Endothelial cell of umbilical vein (primary cell): Measurements from ENCODE around the gene JARID2. TPM values are rescaled to one million over a fixed set of nuclear protein-coding genes. Genes with fewer than 3 reads are reported as not detected.

Source experiments
- BruUV-seq: library from RNA; stranded (reverse); fragments of 400-500 nt; replicated peaks from 2 replicates; lab custom pipeline; 2021; lab: Mats Ljungman, UMichigan
- CTCF ChIA-PET: fragments of 300-600, 350-600 bp; sonication (Branson Sonifier 250); formaldehyde crosslinking; loops from one replicate; lab custom pipeline; 2021; ENCODE audit warnings: antibody characterized with exemption, inconsistent platforms; lab: Charles Lee
- POLR2A ChIA-PET: fragments of 300-600, 350-600 bp; sonication (Branson Sonifier 250); formaldehyde crosslinking; loops from one replicate; lab custom pipeline; 2021; ENCODE audit warnings: antibody characterized with exemption, inconsistent platforms; lab: Charles Lee
- DNase-seq: peaks from one replicate; pipeline ENCODE4 v3.0.0-alpha.2; 2011; ENCODE audit warnings: low read depth, low spot score
- FAIRE-seq: peaks from 2 replicates; lab custom pipeline; 2011; peaks lifted over from hg19 to GRCh38; lab: Jason Lieb, UNC
- H2AFZ ChIP-seq: 2 replicates; pipeline ENCODE4 v1.6.0; 2012; ENCODE audit warnings: low read depth, low read length, control low read depth, inconsistent platforms
- H3K27ac ChIP-seq: 2 replicates; pipeline ENCODE4 v1.5.1; 2011; ENCODE audit warnings: low read depth, mild to moderate bottlenecking, control low read depth, low read length, moderate library complexity; ENCODE audit not compliant: insufficient read depth
- H3K27me3 ChIP-seq, 2 experiments: 2 replicates each; pipeline versions ENCODE4 v1.6.0 to v1.6.1; 2011; ENCODE audit warnings: low read length in 2 of 2, mixed read lengths in 1 of 2; ENCODE audit not compliant: control insufficient read depth in 2 of 2, insufficient read depth in 2 of 2
- H3K36me3 ChIP-seq, 2 experiments: 2 replicates in 1 of 2; 3 replicates in 1 of 2; pipeline ENCODE4 v1.5.1; 2011; ENCODE audit warnings: low read length in 2 of 2, mild to moderate bottlenecking in 1 of 2, moderate library complexity in 1 of 2; ENCODE audit not compliant: control insufficient read depth in 2 of 2, insufficient read depth in 2 of 2; ENCODE audit errors: extremely low read depth in 1 of 2
- H3K4me1 ChIP-seq: 3 replicates; pipeline ENCODE4 v1.5.1; 2011; ENCODE audit warnings: mild to moderate bottlenecking, low read length; ENCODE audit not compliant: control insufficient read depth, insufficient read depth; ENCODE audit errors: extremely low read depth
- H3K4me2 ChIP-seq: 2 replicates; pipeline ENCODE4 v1.6.1; 2011; ENCODE audit warnings: low read length, control low read depth, mixed read lengths; ENCODE audit not compliant: insufficient read depth
- H3K4me3 ChIP-seq, 3 experiments: fragments of 200-600 bp in 1 of 3; sonication (generic), shearing (Covaris generic) in 1 of 3; replicated peaks in 1 of 3; 2 replicates each; pipeline ENCODE4 v1.5.1; 2011 to 2016; ENCODE audit warnings: control low read depth in 3 of 3, low read length in 3 of 3, mild to moderate bottlenecking in 2 of 3, inconsistent platforms in 1 of 3, low read depth in 1 of 3, moderate library complexity in 1 of 3; ENCODE audit not compliant: insufficient read depth in 1 of 3
- H3K79me2 ChIP-seq: 2 replicates; pipeline ENCODE4 v1.6.0; 2012; ENCODE audit warnings: low read length, inconsistent platforms; ENCODE audit not compliant: control insufficient read depth, insufficient read depth
- H3K9ac ChIP-seq: replicated peaks from 2 replicates; pipeline ENCODE3; 2011; ENCODE audit warnings: low read length, control low read depth; ENCODE audit not compliant: insufficient read depth; ENCODE audit errors: extremely low read depth
- H3K9me1 ChIP-seq: replicated peaks from 3 replicates; pipeline ENCODE4 v1.6.0; 2011; ENCODE audit warnings: mild to moderate bottlenecking, low read length; ENCODE audit not compliant: control insufficient read depth, insufficient read depth; ENCODE audit errors: extremely low read depth
- H3K9me3 ChIP-seq: replicated peaks from 2 replicates; pipeline ENCODE4 v1.5.1; 2012; ENCODE audit warnings: low read length, inconsistent platforms; ENCODE audit not compliant: control insufficient read depth, insufficient read depth
- H4K20me1 ChIP-seq: replicated peaks from 2 replicates; pipeline ENCODE3; 2011; ENCODE audit warnings: mild to moderate bottlenecking, low read length; ENCODE audit not compliant: control insufficient read depth, insufficient read depth; ENCODE audit errors: extremely low read depth
- CTCF ChIP-seq, 2 donors: IDR thresholded peaks; 1 replicate in 1 of 2; 2 replicates in 1 of 2; pipeline ENCODE4 v1.5.1; 2011; ENCODE audit warnings: low read length in 2 of 2, mild to moderate bottlenecking in 2 of 2, moderate library complexity in 2 of 2, control low read depth in 1 of 2, inconsistent platforms in 1 of 2, low read depth in 1 of 2; ENCODE audit not compliant: insufficient read depth in 1 of 2; ENCODE audit errors: extremely low read depth in 1 of 2
- EZH2 ChIP-seq: IDR thresholded peaks from 2 replicates; pipeline ENCODE4 v1.6.1; 2012; ENCODE audit warnings: borderline replicate concordance, low read depth, mild to moderate bottlenecking, moderate library complexity, low read length, inconsistent platforms; ENCODE audit not compliant: severe bottlenecking
- FOS ChIP-seq: IDR thresholded peaks from 2 replicates; pipeline ENCODE4 v1.6.1; 2011; ENCODE audit warnings: mild to moderate bottlenecking, low read length, moderate library complexity, borderline replicate concordance; ENCODE audit not compliant: insufficient read depth
- GATA2 ChIP-seq: IDR thresholded peaks from 2 replicates; pipeline ENCODE4 v1.7.0; 2011; ENCODE audit warnings: low read depth, mild to moderate bottlenecking, moderate library complexity, mixed read lengths, low read length; ENCODE audit not compliant: insufficient read length, insufficient read depth
- JUN ChIP-seq: IDR thresholded peaks from 2 replicates; pipeline ENCODE4 v1.6.1; 2011; ENCODE audit warnings: borderline replicate concordance, low read depth; ENCODE audit not compliant: insufficient read length, insufficient read depth
- MAX ChIP-seq: IDR thresholded peaks from 2 replicates; pipeline ENCODE4 v1.6.1; 2011; ENCODE audit not compliant: insufficient read depth, insufficient read length
- MYC ChIP-seq: IDR thresholded peaks from one replicate; pipeline ENCODE4 v1.6.1; 2011; ENCODE audit warnings: mild to moderate bottlenecking, low read depth, low read length
- POLR2A ChIP-seq: IDR thresholded peaks from 2 replicates; pipeline ENCODE4 v1.6.1; 2012; ENCODE audit warnings: low read depth, mild to moderate bottlenecking, control low read depth, low read length
- POLR2AphosphoS5 ChIP-seq: IDR thresholded peaks from 2 replicates; pipeline ENCODE4 v1.6.1; 2012; ENCODE audit warnings: low read depth, mild to moderate bottlenecking, control low read depth, low read length, moderate library complexity; ENCODE audit not compliant: insufficient read depth
- dilution Hi-C: fragments of 300-500 bp; cut with MboI; formaldehyde crosslinking; loops from one replicate; pipeline ENCODE4 v1.15.0; 2019; ENCODE audit warnings: low sequenced_read_pairs; ENCODE audit not compliant: extremely low pct_ligation_motif_present
- intact Hi-C: fragments of 100-400 bp; cut with micrococcal nuclease; formaldehyde crosslinking; loops from one replicate; pipeline ENCODE4 v1.10.0; 2022
- polyA plus RNA-seq, 4 experiments: library from polyadenylated mRNA; depleted of rRNA in 3 of 4; stranded (reverse) in 3 of 4; unstranded in 1 of 4; fragments of >200 nt; gene quantifications; 2 replicates each; pipeline versions ENCODE4 v1.2.1 to v1.2.3, GENCODE V29; 2011 to 2012; ENCODE audit warnings: missing spikeins in 1 of 4
- total RNA-seq: library from RNA; stranded (reverse); gene quantifications from 2 replicates; pipeline ENCODE4 v1.2.3, GENCODE V29; 2021

Gene JARID2
- total and polyA plus RNA-seq, 2 donors (not counting 3 experiments of a cell fraction or from before 2014, with no cell fraction given), result 2.9 to 10.6 TPM

- H3K4me1 ChIP-seq, result peaks cover 4% of the 10 kb centered on the region
- no peak overlapping the region for H3K4me3 ChIP-seq
- BruUV-seq, result no TSS peak
- no peaks in the 10 kb centered on the region for H3K36me3 ChIP-seq
- FAIRE-seq (no peak), DNase-seq (no peak)
- intact Hi-C loops, result no loop called here
- no peaks in the 10 kb centered on the region for H3K9me3 ChIP-seq
- no peak overlapping the region for H2AFZ ChIP-seq
- no peaks in the 10 kb centered on the region for H4K20me1 ChIP-seq
- H3K27me3 ChIP-seq, result no peaks in the 10 kb centered on the region
- no peak overlapping the region for H3K27ac ChIP-seq
- no peak for TF ChIP-seq GATA2
- no peak for TF ChIP-seq POLR2AphosphoS5
- TF ChIP-seq FOS, result no peak
- TF ChIP-seq MAX, result no peak
- TF ChIP-seq EZH2, result no peak
- no peak for TF ChIP-seq MYC
- no peak for TF ChIP-seq JUN
- no peak for TF ChIP-seq POLR2A
- TF ChIP-seq CTCF (IDR thresholded peaks at IDR 0.05; ENCODE audit: extremely low read depth in 1 of 2, insufficient read depth in 1 of 2, low read depth in 1 of 2, low read length in 2 of 2), result no peak
- dilution Hi-C loops, result no loop called here
- no peaks in the 10 kb centered on the region for H3K9me1 ChIP-seq
- POLR2A ChIA-PET, result interaction anchor here (0.6 kb wide), 1 partner anchor 67 kb away, joined by 4 read pairs; no protein-coding TSS in a partner anchor
- CTCF ChIA-PET, result interaction anchor here (1.7 kb wide), 1 partner anchor 9 kb away, joined by 4 read pairs; no protein-coding TSS in a partner anchor
- H3K4me2 ChIP-seq, result no peak overlapping the region
- no peaks in the 10 kb centered on the region for H3K79me2 ChIP-seq
- H3K9ac ChIP-seq, result no peak overlapping the region
Observed at GRCh38 chr6:15481390-15482291, 235.8 kb downstream of the JARID2 start.
